ENCODE results near the gene LUC7L2. TPM values are rescaled to one million over a fixed set of nuclear protein-coding genes. Genes with fewer than 3 reads are reported as not detected.
A peak's percentile ranks its signal among the peaks of the same experiment; 100 is the strongest.
"Not testable (repeated sequence)": the region's sequence is repeated elsewhere in the genome, so short reads cannot be mapped to it uniquely, and the experiment has no call there.

The LUC7L2 gene
- total and polyA plus RNA-seq, 2 donors from 2014 or later: 33.0 to 97.9 TPM

DNA sequence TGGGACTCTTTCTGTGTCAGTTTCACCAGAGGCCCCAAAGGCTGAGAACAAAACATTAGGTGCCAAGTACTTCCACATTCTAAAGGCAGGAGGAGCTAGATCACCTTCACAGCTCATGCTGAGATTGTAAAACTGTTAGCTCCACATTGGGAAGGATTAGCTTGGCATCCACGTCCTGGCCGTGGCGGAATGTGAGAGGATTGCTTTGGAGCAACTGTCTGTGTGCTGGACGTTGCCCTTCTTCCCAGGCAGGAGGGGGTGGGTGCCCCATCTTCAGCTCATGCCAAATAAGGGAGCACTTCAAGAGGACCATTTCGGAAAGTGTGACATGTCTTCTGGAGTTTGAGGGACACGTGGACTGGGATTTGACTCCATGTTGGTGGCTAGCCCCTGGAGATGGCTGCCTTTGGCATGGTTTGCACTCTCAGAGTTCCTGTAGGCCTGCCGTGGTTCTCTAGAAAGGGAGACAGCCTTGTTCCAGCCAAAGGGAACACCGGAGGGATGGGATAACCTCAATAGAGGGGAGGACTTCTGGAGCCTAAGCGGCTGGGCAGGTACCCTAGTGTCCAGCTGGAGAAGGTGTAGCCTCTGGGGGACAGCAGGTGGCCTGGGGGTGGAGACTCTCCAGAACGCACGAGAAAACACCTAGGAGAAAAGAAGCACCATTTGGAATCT is 38.5 kb upstream of the LUC7L2 start:
- H3K9ac ChIP-seq (ENCODE audit: low read length in 3 of 3): no peak overlapping the region
- FAIRE-seq (no peak), DNase-seq (peak in 2 of 5 donors; percentile 24 to 29)
- intact Hi-C loops (cut with DNase I): no loop called here
- TF ChIP-seq, protein P1, sequence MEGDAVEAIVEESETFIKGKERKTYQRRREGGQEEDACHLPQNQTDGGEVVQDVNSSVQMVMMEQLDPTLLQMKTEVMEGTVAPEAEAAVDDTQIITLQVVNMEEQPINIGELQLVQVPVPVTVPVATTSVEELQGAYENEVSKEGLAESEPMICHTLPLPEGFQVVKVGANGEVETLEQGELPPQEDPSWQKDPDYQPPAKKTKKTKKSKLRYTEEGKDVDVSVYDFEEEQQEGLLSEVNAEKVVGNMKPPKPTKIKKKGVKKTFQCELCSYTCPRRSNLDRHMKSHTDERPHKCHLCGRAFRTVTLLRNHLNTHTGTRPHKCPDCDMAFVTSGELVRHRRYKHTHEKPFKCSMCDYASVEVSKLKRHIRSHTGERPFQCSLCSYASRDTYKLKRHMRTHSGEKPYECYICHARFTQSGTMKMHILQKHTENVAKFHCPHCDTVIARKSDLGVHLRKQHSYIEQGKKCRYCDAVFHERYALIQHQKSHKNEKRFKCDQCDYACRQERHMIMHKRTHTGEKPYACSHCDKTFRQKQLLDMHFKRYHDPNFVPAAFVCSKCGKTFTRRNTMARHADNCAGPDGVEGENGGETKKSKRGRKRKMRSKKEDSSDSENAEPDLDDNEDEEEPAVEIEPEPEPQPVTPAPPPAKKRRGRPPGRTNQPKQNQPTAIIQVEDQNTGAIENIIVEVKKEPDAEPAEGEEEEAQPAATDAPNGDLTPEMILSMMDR (IDR thresholded peaks at IDR 0.05; ENCODE audit: borderline replicate concordance, extremely low read depth, insufficient read depth): peak; percentile 34
- no peaks in the 10 kb centered on the region for H3K4me1 ChIP-seq (ENCODE audit: control insufficient read depth in 2 of 3, insufficient read depth in 2 of 3, low read depth in 1 of 3, low read length in 3 of 3)
- no peaks in the 10 kb centered on the region for H3K9me3 ChIP-seq (ENCODE audit: control insufficient read depth in 2 of 3, insufficient read depth in 1 of 3, low read length in 3 of 3)
- H3K27ac ChIP-seq (ENCODE audit: low read depth in 2 of 2, low read length in 2 of 2): no peak overlapping the region
- H3K4me3 ChIP-seq (ENCODE audit: low read length in 3 of 3): no peak overlapping the region
- no peaks in the 10 kb centered on the region for H3K27me3 ChIP-seq (ENCODE audit: control insufficient read depth, insufficient read depth, low read length)
- no peaks in the 10 kb centered on the region for H3K36me3 ChIP-seq (ENCODE audit: control insufficient read depth in 2 of 3, insufficient read depth in 3 of 3, low read length in 3 of 3)

DNA sequence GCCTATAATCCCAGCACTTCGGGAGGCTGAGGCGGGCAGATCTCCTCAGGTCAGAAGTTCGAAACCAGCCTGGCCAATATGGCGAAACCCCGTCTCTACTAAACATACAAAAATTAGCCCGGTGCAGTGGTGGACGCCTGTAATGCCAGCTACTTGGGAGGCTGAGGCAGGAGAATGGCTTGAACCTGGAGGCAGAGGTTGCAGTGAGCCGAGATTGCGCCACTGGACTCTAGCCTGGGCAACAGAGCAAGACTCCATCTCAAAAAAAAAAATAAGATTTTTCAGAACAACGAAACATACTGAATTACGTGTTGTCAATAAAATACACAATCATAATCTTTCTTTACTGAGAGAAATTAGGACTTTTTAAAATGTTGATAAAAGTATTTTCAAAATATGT is 35.0 kb upstream of the LUC7L2 start:
- H3K36me3 ChIP-seq (ENCODE audit: control insufficient read depth in 2 of 3, insufficient read depth in 3 of 3, low read length in 3 of 3); H3K27me3 ChIP-seq (ENCODE audit: control insufficient read depth, insufficient read depth, low read length); H3K9ac ChIP-seq (ENCODE audit: low read length in 3 of 3); intact Hi-C loops (cut with DNase I); H3K9me3 ChIP-seq (ENCODE audit: control insufficient read depth in 2 of 3, insufficient read depth in 1 of 3, low read length in 3 of 3); DNase-seq; H3K4me3 ChIP-seq (ENCODE audit: low read length in 3 of 3); FAIRE-seq; H3K27ac ChIP-seq (ENCODE audit: low read depth in 2 of 2, low read length in 2 of 2); H3K4me1 ChIP-seq (ENCODE audit: control insufficient read depth in 2 of 3, insufficient read depth in 2 of 3, low read depth in 1 of 3, low read length in 3 of 3): not testable (repeated sequence)

DNA sequence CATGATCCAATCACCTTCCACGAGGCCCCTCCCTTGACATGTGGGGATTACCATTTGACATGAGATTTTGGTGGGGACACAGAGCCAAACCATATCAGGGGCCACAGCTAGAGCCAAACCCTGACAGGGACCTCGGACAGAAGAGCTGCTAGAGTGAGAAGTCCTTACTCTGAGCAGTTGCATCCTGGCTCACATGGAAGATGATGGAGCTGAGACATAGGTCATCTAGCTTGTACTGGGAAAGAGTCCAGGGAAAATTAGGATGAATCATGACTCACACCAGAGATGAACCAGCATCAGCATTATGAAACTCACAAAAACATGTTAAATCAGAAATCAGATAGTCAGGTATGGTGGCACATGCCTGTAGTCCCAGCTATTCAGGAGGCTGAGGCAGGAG is 31.3 kb upstream of the LUC7L2 start:
- TF ChIP-seq, protein P1 (IDR thresholded peaks at IDR 0.05; ENCODE audit: borderline replicate concordance, extremely low read depth, insufficient read depth): no peak
- Histone ChIP-seq H3K36me3 (ENCODE audit: control insufficient read depth in 2 of 3, insufficient read depth in 3 of 3, low read length in 3 of 3) (no peaks in the 10 kb centered on the region), H3K27ac (ENCODE audit: low read depth in 2 of 2, low read length in 2 of 2) (no peak overlapping the region), H3K4me3 (ENCODE audit: low read length in 3 of 3) (no peak overlapping the region), H3K4me1 (ENCODE audit: control insufficient read depth in 2 of 3, insufficient read depth in 2 of 3, low read depth in 1 of 3, low read length in 3 of 3) (no peaks in the 10 kb centered on the region), H3K27me3 (ENCODE audit: control insufficient read depth, insufficient read depth, low read length) (no peaks in the 10 kb centered on the region), H3K9ac (ENCODE audit: low read length in 3 of 3) (no peak overlapping the region), H3K9me3 (ENCODE audit: control insufficient read depth in 2 of 3, insufficient read depth in 1 of 3, low read length in 3 of 3) (no peaks in the 10 kb centered on the region)
- no peak for DNase-seq
- no peak for FAIRE-seq
- intact Hi-C loops (cut with DNase I): no loop called here

DNA sequence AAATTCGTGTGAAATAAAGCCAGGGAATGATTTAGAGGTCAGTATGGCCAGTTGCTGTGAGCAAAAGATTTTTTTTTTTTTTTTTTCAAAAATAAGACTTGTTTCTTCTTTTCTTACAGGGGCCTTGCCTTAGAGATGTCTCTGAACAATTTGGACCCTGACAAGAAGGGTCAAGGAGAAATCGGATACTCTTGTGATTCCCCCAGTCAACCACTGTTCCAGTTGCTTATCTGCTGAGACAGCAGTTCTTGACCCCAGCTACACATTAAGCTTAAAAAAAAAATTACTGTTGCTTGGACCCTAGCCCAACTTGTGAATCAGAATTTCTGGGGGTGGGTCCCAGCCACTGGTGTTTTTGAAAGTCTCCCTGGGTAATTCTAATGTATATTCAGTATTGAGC is 30.6 kb upstream of the LUC7L2 start:
- Histone ChIP-seq H3K9ac (ENCODE audit: low read length in 3 of 3) (no peak overlapping the region), H3K36me3 (ENCODE audit: control insufficient read depth in 2 of 3, insufficient read depth in 3 of 3, low read length in 3 of 3) (no peaks in the 10 kb centered on the region), H3K4me1 (ENCODE audit: control insufficient read depth in 2 of 3, insufficient read depth in 2 of 3, low read depth in 1 of 3, low read length in 3 of 3) (no peaks in the 10 kb centered on the region), H3K4me3 (ENCODE audit: low read length in 3 of 3) (no peak overlapping the region), H3K27me3 (ENCODE audit: control insufficient read depth, insufficient read depth, low read length) (no peaks in the 10 kb centered on the region), H3K9me3 (ENCODE audit: control insufficient read depth in 2 of 3, insufficient read depth in 1 of 3, low read length in 3 of 3) (no peaks in the 10 kb centered on the region), H3K27ac (ENCODE audit: low read depth in 2 of 2, low read length in 2 of 2) (no peak overlapping the region)
- TF ChIP-seq, protein P1 (IDR thresholded peaks at IDR 0.05; ENCODE audit: borderline replicate concordance, extremely low read depth, insufficient read depth): no peak
- FAIRE-seq: no peak
- intact Hi-C loops (cut with DNase I): no loop called here
- no peak for DNase-seq

Data from kidney (tissue), 14 donors.